GM08714 (cell line): Measurements from ENCODE around the gene SHISA4.
"Not testable (repeated sequence)": the region's sequence is repeated elsewhere in the genome, so short reads cannot be mapped to it uniquely, and the experiment has no call there.

ENCODE experiments used
- H3K4me3 ChIP-seq: fragments of 200-500 bp; sonication (Bioruptor generic); 2 replicates; pipeline ENCODE4 v1.5.1; 2014; ENCODE audit warnings: mild to moderate bottlenecking, low read length, inconsistent platforms
- ZNF274 ChIP-seq: IDR thresholded peaks from 2 replicates; pipeline ENCODE4 v1.6.1; 2012; ENCODE audit warnings: mild to moderate bottlenecking, low read depth, low read length

Gene SHISA4

GRCh38 chr1:201917362-201918033, 28.8 kb downstream of the SHISA4 start:
- no peak for TF ChIP-seq ZNF274
- no peak overlapping the region for H3K4me3 ChIP-seq

DNA sequence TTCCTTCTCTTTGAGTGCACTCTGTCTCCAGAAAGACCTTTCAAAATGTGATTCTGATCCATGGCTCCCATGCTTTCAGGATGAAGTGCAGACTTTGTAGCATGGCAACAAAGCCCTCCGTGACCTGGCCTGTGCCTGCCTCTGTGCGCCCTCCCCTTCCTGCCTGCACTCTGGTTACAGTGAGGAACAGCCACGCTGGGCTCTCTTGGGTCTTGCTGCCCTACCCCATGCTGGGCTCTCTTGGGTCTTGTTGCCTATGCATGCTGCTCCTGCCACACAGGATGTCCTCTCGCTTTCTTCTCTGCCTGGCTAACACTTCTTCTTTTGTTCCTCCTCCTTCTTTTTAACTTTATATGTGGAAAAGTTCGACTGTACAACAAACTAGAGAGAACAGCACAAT, 29.6 kb downstream of the SHISA4 start:
- no peak for TF ChIP-seq ZNF274

DNA sequence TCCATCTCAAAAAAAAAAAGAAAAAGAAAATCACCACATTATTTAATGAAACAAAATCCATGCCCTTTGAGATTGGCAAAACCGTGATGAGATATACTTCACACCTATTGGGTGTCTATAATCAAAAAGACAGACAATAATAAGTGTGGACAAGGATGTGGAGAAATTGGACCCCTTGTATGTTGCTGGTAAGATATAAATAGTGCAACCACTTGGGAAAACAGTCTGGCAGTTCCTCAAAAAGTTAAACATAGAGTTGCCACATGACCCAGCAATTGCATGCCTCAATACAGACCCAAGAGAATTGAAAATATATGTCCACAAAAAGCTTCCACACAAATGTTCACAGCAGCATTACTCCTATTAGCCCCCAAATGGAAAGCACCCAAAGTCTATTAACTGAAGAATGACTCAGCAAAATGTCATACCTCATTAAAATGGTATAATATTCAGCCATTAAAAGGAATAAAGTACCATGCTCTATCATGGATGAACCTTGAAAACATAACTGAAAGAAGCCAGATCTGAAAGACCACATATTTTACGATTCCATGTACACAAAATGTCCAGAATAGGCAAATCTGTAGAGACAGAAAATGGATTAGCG, 33.4 kb downstream of the SHISA4 start:
- no peak for TF ChIP-seq ZNF274
- no peak overlapping the region for H3K4me3 ChIP-seq

More for the DNA sequence above, 29.6 kb downstream of the SHISA4 start:
- no peak overlapping the region for H3K4me3 ChIP-seq

GRCh38 chr1:201925301-201925567, 36.5 kb downstream of the SHISA4 start:
- no peak for TF ChIP-seq ZNF274
- no peak overlapping the region for H3K4me3 ChIP-seq

DNA sequence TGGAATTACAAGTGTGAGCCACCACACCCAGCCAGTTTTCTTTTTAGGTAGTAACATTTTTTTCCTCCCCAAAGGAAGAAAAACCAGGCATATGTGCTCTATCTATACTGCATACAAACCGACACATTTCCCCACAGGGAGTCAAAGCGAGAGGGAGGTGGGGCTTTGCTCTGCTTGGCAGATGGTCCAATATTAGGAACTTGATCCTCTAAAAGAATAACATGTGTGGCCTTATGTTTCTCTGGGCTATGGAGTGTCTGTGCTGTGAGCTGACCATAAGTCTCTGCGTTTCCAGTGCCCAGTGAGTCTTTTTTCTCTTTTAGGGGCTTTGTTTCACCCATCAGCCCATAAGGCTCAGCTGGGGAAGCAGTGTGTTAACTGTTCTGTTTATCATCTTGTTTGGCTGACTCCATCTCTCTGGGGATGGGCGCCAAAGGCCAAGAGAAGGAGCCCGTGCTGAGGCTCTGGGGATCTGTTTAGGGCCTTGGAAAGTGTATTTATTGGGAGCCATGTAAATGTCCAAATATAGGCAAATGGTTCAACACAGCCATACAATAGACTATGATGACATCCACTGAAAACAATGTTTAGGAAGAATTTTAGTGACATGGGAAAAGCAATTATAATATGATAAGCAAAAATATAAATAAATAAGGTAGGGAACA, 37.4 kb downstream of the SHISA4 start:
- TF ChIP-seq ZNF274: no peak
- H3K4me3 ChIP-seq: no peak overlapping the region

GRCh38 chr1:201928266-201928665, 39.6 kb downstream of the SHISA4 start:
- no peak overlapping the region for H3K4me3 ChIP-seq
- TF ChIP-seq ZNF274: no peak

DNA sequence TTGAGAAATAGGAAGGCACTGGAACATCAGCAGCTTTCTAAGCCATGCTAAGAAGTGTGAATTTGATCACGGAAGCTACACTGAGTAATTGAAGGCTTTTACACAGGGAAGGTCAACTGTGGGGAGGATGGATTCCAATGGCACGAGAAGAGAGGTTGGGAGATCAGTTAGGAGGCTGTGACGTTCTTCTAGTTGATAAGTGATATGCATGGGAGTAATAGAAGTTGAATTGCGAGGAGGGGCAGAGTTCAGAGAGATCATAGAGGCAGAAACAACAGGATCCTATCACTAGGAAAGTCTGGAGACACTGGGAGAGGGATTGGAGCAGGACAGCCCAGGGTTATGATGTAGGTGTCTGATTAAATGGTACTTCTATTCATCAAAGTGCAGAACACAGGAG, 41.4 kb downstream of the SHISA4 start:
- TF ChIP-seq ZNF274: no peak
- H3K4me3 ChIP-seq: no peak overlapping the region

- no peak for TF ChIP-seq ZNF274
- no peak overlapping the region for H3K4me3 ChIP-seq
Measured at GRCh38 chr1:201930803-201931202, 42.1 kb downstream of the SHISA4 start.

DNA sequence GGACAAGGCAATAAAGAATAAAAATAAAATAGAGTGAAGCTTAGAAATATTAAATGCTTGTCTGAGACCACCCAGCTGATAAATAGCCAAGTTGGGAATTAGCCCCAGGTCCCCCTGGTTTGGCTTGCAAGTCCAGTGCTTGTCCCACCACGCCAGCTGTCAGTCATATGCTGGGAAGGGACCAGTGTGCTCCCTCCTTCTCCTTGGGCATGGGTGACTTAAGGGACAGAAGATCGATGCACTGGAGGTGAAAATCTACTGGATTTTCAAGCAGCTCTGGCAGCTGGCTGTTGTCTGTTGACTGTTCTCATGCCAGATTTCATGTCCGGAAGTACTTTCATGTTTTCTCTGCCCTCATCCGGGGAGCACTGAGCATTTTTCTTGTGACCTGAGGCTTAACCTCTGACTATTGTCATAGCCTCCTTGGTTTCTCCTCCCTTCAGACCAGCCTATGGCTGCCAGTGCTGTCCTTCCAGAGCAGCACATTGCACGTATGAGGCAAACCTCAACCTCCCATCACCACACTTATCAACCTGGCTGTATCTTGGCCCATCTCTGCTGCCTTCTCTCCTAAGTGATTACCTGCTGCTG, 45.2 kb downstream of the SHISA4 start:
- no peak overlapping the region for H3K4me3 ChIP-seq
- no peak for TF ChIP-seq ZNF274

DNA sequence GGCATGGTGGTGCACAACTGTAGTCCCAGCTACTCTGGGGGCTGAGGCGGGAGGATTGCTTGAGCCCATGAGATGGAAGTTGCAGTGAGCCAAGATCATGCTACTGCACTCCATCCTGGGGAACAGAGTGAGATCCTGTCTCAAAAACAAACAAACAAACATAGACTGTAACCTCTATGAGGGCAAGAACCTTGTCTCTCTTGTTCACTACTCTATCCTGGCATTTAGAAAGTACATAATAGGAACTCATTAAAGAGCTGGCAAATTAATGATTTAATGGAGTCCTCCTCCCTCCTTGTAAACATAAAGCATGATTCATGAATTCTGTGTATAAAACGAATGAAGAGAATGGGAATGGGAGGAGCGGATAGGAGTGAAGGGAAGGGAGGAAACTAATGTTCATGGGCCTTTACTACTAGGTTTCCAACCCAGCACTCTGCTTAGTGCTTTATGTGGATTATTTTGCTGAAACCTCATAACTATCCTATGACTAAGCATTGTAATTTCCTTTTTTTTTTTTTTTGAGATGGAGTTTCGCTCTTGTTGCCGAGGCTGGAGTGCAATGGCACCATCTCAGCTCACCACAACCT, 49.0 kb downstream of the SHISA4 start:
- TF ChIP-seq ZNF274: no peak
- no peak overlapping the region for H3K4me3 ChIP-seq

GRCh38 chr1:201938440-201939035, 49.8 kb downstream of the SHISA4 start:
- TF ChIP-seq ZNF274: no peak
- H3K4me3 ChIP-seq: no peak overlapping the region

- H3K4me3 ChIP-seq: no peak overlapping the region
- no peak for TF ChIP-seq ZNF274
Measured at GRCh38 chr1:201939148-201939547, 50.5 kb downstream of the SHISA4 start.

GRCh38 chr1:201939574-201939973, 50.9 kb downstream of the SHISA4 start:
- TF ChIP-seq ZNF274: no peak
- H3K4me3 ChIP-seq: no peak overlapping the region

DNA sequence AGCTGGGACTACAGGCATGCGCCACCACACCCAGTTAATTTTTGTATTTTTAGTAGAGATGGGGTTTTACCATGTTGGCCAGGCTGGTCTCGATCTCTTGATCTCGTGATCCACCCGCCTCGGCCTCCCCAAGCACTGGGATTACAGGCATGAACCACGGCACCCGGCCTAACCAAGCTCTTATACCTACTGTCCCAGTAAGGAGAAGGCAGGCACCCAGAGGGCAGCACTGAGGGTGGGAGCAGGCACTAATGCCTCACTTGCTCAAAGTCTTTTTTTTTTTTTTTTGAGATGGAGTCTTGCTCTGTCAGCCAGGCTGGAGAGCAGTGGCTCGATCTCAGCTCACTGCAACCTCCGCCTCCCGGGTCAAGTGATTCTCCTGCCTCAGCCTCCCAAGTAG, 51.6 kb downstream of the SHISA4 start:
- not testable (repeated sequence) for H3K4me3 ChIP-seq

GRCh38 chr1:201941420-201942128, 52.9 kb downstream of the SHISA4 start:
- no peak for TF ChIP-seq ZNF274
- no peak overlapping the region for H3K4me3 ChIP-seq
